Suprapubic skin (tissue), 4 donors: ENCODE data around the gene GLYATL3. TPM values are rescaled to one million over a fixed set of nuclear protein-coding genes. Genes with fewer than 3 reads are reported as not detected.

Source experiments
- DNase-seq, 2 donors: peaks; one replicate each; pipeline ENCODE4 v3.0.0-alpha.2; 2019; ENCODE audit warnings: low spot score in 2 of 2
- H3K27ac ChIP-seq: fragments of 200-600 bp; sonication (generic); one replicate; pipeline ENCODE4 v1.5.1; 2019
- H3K27me3 ChIP-seq: fragments of 200-600 bp; sonication (generic); one replicate; pipeline ENCODE4 v1.5.1; 2019
- H3K36me3 ChIP-seq: fragments of 200-600 bp; sonication (generic); one replicate; pipeline ENCODE4 v1.5.1; 2019
- H3K4me1 ChIP-seq: fragments of 200-600 bp; sonication (generic); one replicate; pipeline ENCODE4 v1.5.1; 2019
- H3K4me3 ChIP-seq: fragments of 200-600 bp; sonication (generic); one replicate; pipeline ENCODE4 v1.5.1; 2019; ENCODE audit warnings: mild to moderate bottlenecking
- H3K9me3 ChIP-seq: fragments of 200-600 bp; sonication (generic); one replicate; pipeline ENCODE4 v1.5.1; 2019
- CTCF ChIP-seq, 2 donors: fragments of 200-600 bp in 1 of 2; fragments of 450-650 bp in 1 of 2; sonication (generic) in 1 of 2; IDR thresholded peaks; one replicate each; pipeline ENCODE4 v1.5.1; 2016 to 2019; ENCODE audit warnings: antibody characterized with exemption in 2 of 2, mild to moderate bottlenecking in 1 of 2, moderate library complexity in 1 of 2
- EP300 ChIP-seq: sonication (generic); formaldehyde crosslinking; IDR thresholded peaks from one replicate; pipeline ENCODE4 v1.6.1; 2017; ENCODE audit warnings: antibody characterized with exemption
- POLR2A ChIP-seq, 2 donors: fragments of 450-650 bp; IDR thresholded peaks; one replicate each; pipeline ENCODE4 v1.6.1; 2017; ENCODE audit warnings: antibody characterized with exemption in 2 of 2, mild to moderate bottlenecking in 2 of 2, moderate library complexity in 2 of 2
- POLR2AphosphoS5 ChIP-seq, 3 donors: sonication (generic); formaldehyde crosslinking; IDR thresholded peaks; one replicate each; pipeline ENCODE4 v1.6.1; 2017; ENCODE audit warnings: antibody characterized with exemption in 3 of 3
- WGBS: methylation state at CpG from one replicate; pipeline ENCODE4 v1.1.5; 2018; 5-methylcytosine and 5-hydroxymethylcytosine counted together
- total RNA-seq, 4 donors: library from RNA; depleted of rRNA; stranded (reverse); fragments of >200 nt; gene quantifications; one replicate each; pipeline ENCODE4 v1.1.0, GENCODE V29; 2016

The GLYATL3 gene
- total RNA-seq, 4 donors from 2014 or later = not detected

GRCh38 chr6:49504666-49505065, 4.9 kb downstream of the GLYATL3 start:
- Histone ChIP-seq H3K36me3 (no peaks in the 10 kb centered on the region), H3K9me3 (no peaks in the 10 kb centered on the region), H3K4me3 (no peak overlapping the region), H3K4me1 (no peaks in the 10 kb centered on the region), H3K27ac (no peak overlapping the region), H3K27me3 (no peaks in the 10 kb centered on the region)
- TF ChIP-seq POLR2AphosphoS5 (IDR thresholded peaks at IDR 0.05) (no peak), CTCF (IDR thresholded peaks at IDR 0.05) (no peak), EP300 (no peak), POLR2A (IDR thresholded peaks at IDR 0.05) (no peak)
- 54% methylated on average over 5 of the region's 5 CpGs for WGBS
- no peak for DNase-seq

GRCh38 chr6:49506569-49507111, 6.9 kb downstream of the GLYATL3 start:
- no peaks in the 10 kb centered on the region for H3K4me1 ChIP-seq

GRCh38 chr6:49509342-49509741, 9.6 kb downstream of the GLYATL3 start:
- no peak overlapping the region for H3K27ac ChIP-seq
- H3K27me3 ChIP-seq = no peaks in the 10 kb centered on the region
- no peaks in the 10 kb centered on the region for H3K36me3 ChIP-seq
- TF ChIP-seq EP300 (no peak), POLR2A (IDR thresholded peaks at IDR 0.05) (no peak), POLR2AphosphoS5 (IDR thresholded peaks at IDR 0.05) (no peak), CTCF (IDR thresholded peaks at IDR 0.05) (no peak)
- H3K4me1 ChIP-seq = no peaks in the 10 kb centered on the region
- DNase-seq = no peak
- H3K4me3 ChIP-seq = no peak overlapping the region
- WGBS = 78% methylated on average over 3 of the region's 3 CpGs
- no peaks in the 10 kb centered on the region for H3K9me3 ChIP-seq

More at GRCh38 chr6:49506569-49507111, 6.9 kb downstream of the GLYATL3 start:
- Histone ChIP-seq H3K9me3 (no peaks in the 10 kb centered on the region), H3K36me3 (no peaks in the 10 kb centered on the region), H3K4me3 (no peak overlapping the region), H3K27ac (no peak overlapping the region), H3K27me3 (no peaks in the 10 kb centered on the region)
- no peak for DNase-seq
- WGBS = 83% methylated on average over 5 of the region's 5 CpGs
- TF ChIP-seq EP300 (no peak), CTCF (IDR thresholded peaks at IDR 0.05) (no peak), POLR2A (IDR thresholded peaks at IDR 0.05) (no peak), POLR2AphosphoS5 (IDR thresholded peaks at IDR 0.05) (no peak)

GRCh38 chr6:49513153-49513989, 13.6 kb downstream of the GLYATL3 start:
- Histone ChIP-seq H3K9me3 (no peaks in the 10 kb centered on the region), H3K27ac (no peak overlapping the region), H3K4me1 (no peaks in the 10 kb centered on the region), H3K27me3 (no peaks in the 10 kb centered on the region), H3K36me3 (no peaks in the 10 kb centered on the region), H3K4me3 (no peak overlapping the region)
- no peak for TF ChIP-seq POLR2A (IDR thresholded peaks at IDR 0.05)
- TF ChIP-seq POLR2AphosphoS5 (IDR thresholded peaks at IDR 0.05) = no peak
- TF ChIP-seq CTCF (IDR thresholded peaks at IDR 0.05) = no peak
- TF ChIP-seq EP300 = no peak
- 70% methylated on average over 2 of the region's 2 CpGs for WGBS
- no peak for DNase-seq
